ENCODE results near the gene PI4KA.
A peak's percentile ranks its signal among the peaks of the same experiment; 100 is the strongest.
"Not testable (repeated sequence)": the region's sequence is repeated elsewhere in the genome, so short reads cannot be mapped to it uniquely, and the experiment has no call there.

PI4KA gene

DNA sequence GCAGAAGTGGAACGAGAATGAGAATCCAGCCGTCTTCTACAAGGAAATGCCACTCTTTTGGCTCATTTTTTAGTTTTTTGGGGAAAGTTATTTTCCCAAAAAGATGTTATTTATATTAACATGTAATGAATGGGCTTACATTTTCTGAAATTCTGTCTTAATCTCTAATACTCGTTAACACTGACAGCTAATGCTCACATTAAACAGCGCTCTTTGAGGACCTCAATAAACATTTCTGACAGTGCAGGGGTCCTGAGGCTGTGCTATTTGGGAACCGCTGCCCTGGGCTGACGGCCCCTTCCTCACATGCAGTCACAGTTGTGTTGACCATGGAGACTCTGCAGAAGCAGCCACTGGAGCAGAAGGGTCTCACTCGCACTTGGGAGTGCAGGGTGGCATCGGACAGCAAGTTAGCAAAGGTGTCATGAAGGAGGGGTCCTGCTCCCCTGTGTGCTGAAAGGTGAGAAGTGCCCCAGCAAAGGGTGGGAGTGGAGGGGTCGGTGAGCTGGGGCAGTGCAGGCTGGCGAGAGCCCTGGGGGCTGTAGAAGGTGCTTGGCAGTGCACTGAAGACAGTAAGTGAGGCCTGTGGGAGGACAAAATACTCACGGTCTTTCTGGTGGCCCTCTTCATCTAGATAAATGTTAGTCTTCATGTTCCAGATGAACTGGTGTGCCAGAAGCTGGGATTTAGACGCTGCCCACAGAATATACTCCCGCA is 137.8 kb downstream of the PI4KA start:
- DNase-seq, result no peak

DNA sequence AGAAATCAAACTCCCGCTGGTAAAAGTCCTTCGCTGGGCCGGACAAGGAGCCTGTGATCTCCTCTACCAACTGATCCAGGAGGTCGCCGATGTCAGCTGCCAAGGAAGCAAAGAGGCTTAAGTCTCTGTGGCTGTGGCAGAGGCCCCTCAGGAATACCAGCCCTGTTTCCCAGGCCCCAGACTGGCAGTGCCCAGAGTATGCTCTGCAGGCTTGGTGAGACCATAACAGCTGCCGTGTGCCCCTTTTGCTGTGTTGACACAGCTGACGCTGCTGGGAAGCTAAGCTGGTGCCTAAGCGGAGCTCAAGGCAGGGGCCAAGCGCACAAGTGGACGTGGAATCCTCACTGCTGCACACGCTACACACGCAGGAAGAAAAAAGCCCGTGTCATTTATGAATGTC is 139.9 kb downstream of the PI4KA start:
- DNase-seq, result not testable (repeated sequence)

DNA sequence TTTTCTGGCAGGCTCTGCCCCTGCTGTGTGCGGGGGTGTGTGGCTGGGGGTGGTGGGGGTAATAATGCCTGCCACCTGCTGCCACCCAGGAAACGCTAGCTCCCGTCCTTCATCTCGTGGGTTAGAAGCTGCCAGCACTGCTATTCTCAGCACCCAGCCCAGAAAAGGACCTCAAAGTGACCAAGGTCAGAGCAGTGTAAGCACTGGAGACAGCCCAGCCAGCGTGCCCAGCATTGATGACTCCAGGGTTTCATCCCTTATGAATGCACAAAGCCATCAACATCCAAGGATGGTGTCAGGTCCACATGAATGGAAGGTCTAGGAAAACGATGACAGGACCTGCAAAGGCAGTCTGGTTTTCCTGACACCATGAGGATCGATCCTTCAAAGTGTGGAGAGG is 140.6 kb downstream of the PI4KA start:
- not testable (repeated sequence) for DNase-seq

DNA sequence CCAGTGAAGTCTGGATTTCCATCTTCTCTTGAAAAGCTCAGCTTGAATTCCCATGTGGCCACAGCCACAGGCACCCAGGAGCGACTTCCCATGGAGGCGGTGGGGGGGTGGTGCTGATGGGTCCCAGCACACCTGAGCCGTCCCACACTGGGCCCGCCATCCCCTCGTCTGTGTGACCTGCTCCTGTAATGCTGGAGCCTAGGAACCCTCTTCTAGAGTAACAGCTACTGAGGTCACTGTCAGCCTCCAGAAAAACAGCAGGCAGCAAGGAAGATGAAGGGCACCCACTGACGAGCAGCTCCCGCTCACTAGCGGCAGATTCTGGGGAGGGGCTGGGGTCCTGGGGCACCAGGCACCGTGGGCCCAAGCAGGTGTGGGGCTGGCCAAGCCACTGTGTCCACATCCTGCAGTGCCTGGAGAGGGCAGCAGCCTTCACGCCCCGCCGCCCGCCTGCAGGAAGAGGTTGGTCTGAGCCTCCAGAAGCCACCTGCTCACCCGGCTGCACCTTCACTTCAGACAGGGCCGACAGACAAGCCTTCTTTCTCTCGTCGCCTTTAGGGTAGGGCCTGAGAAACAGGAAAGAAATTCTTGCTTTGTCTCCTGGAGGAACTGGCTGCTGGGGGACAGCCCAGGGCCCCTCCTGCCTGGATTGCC is 141.3 kb downstream of the PI4KA start:
- DNase-seq, result not testable (repeated sequence)

DNA sequence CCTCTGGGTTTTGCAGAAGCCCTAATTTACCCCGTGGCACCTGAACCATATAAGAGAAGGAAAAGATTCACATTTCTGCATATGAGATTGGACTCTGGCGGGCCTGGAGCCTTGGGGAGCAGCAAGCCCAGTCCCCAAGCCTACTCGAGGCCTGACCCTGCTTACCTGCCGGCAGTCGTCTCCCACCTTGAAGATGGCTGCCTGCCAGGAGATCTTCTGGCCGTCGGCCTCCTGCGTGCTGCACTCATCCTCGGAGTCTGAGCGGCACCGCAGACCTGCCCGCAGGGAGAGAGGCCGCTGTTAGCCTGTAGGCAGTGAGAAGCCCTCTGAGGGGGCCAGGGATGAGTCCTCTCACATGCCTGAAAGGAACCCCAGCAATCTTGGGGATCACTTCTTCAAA is 145.5 kb downstream of the PI4KA start:
- DNase-seq, result not testable (repeated sequence)

DNA sequence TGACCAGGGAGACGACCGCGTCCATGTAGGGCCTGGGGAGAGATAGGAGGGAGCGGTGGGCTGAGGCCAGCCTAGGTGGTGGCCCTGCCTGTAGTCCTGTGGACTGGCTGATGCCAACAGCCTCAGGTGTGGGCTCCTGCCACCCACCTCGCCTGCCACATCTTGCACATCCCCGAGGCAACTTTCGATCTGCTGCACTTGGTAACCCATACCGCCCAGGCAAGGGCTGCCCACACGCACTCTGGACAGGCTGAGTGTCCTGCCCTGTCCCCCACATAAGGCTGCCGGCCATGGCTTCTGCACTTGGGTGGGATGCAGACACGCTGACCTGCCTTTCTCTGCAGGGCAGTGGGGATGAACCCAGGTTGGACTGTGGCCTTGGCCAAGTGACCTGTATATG is 148.6 kb downstream of the PI4KA start:
- not testable (repeated sequence) for DNase-seq

DNA sequence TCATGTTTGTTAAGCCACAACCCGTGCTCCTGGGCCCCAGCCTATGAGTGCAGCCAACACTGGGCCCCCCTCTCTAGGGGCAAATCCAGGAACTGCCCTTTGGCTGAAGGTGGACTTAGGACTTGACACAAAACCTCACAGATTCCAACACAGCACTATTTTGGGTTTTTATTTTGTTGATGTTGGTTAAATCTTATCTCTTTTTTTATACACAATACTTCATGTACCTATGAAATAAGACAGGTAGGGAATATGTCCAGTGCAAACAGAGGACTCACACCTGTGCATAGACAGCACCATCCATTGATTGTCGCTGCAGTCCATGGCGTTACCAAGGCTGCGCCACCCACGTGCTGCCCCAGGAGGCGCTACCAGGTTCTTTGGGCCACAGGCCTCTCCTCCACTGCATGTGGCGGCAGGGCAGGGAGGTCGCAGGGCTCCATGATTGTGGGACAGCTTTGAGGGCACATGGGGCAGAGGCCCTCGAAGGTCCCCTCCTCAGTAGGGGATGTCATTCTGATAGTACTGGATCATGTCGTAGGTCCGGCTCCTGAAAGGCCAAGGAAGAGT is 151.0 kb downstream of the PI4KA start:
- DNase-seq, result not testable (repeated sequence)

DNA sequence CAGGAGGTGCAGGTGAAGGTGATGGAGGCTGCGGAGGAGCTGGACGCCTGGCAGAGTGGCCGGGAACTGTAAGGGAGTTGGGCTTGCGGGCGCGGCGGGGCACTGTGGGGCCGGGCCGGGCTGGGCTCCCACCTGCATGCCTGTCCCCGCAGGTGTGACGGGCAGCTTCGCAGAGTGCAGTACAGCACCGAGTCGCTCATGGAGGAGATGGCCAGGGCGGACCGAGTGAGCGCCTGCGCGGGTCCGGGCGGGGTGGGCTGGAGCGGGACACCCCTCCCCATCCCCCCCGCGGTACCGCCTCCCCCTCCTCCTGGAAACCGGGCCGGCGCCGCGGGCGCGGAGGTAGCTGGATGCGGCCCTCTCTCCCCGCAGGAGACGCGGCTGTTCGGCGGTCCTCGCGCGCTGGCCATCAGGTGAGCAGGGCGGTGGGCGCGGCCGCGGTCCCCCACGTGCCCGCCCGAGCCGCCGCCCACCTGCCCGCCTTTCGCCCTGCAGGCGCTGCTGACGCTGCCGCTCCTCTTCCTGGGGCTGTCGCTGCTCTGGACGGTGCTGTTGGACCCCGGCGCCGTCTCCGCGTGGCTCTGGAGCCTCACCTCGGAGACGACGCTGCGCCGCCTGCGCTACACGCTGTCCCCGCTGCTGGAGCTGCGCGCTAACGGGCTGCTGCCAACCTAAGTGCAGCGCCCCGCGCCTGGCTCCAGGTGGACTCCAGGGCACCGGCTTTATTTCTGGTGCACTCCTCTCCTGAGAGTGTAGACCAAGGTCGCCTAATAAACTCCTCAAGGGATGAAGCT is 154.6 kb downstream of the PI4KA start:
- not testable (repeated sequence) for DNase-seq

DNA sequence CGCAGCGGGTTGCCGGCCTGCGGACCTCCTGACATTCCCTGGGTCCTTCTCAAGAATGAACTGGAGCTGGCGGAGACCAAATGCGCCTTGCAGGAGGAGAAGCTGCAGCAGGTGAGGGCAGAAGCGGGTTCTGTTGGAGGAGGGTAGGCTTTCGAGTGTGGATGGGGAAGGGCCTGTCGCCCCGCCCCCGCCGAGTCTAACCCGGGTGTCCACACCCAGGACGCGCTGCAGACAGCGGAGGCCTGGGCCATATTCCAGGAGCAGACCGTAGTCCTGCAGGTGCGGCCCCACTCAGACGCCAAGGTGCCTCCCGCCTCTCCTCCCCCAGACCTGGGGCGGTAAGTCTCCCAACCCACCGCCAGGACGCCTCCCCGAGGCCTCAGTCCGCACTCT is 155.2 kb downstream of the PI4KA start:
- DNase-seq, result not testable (repeated sequence)

DNA sequence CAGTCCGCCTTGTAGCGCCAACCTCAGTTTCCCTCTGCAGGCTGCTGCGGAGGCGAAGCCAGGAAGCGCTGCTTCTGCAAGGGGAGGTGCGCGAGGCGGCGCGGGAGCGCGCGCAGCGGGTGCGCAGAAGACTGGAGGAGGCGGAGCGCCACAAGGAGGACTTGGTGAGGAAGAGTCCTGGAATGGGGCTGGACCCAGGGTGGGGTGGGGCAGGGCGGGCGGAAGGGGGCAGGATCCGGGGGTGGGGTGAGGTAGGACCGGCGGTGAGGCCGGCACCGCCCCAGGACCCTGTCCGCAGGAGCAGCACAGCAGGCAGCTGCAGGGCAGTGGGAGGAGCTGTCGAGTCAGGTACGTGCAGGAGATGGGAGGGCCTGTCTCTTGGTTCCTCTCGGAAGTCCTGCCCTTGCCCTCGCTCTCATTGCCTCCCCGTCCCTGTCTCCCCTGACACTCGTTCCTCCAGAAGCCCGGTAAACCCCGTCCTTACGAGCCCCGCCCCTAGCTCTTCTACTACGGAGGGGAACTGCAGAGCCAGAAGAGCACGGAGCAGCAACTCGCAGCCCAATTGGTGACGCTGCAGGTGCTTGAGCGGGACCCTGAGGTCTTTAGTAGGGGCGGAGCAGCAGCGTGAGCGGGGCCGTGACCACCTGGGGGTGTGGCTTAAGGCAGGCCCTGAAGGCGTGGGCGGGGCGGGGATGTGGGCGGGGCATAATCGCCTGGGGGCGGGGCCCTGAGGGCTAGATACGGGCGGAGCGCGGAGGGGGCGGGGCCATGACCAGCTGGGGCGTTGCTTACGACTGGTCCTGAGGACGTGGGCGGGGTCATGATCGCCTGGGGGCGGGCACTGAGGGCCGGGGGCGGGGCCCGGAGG is 155.8 kb downstream of the PI4KA start:
- peak; percentile 96 for DNase-seq

DNA sequence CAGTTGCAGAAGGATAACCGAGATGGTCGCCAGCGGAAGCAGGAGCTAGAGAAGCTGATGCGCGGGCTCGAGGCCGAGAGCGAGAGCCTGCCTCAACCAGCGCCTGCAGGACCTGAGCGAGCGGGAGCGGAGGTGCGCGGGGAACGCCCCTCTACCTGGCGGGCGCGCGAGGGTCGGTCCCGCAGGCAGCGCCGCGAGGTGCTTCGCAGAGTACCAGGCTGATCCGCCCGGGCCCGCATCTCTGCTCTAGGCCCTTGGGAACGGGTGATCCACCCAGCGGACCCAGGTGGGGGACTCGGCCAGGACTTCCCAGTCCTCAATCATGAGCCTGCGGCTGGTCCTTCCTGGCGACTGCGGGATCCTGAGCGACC is 156.5 kb downstream of the PI4KA start:
- DNase-seq, result not testable (repeated sequence)

DNA sequence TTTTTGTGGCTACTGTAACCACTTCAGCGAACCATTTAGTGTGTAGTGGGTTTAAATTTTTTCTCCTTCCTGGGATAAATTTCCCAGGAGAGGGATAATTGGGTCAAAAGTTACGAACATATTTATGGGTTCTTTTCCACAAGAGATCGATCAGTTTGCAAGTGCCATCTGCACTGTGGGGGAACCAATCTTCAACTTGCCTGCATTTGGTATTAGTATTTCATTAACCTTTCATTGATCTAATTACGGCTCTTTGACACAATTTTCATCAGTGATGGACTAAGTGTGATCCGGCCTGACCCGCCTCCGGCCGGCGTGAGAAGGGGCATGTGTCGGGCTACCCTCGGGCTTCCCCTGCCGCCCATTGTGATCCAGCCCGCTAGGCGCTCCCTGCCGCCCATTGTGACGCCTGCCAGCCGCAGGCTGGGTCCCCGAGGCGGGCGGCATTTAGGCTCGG is 156.9 kb downstream of the PI4KA start:
- not testable (repeated sequence) for DNase-seq

DNA sequence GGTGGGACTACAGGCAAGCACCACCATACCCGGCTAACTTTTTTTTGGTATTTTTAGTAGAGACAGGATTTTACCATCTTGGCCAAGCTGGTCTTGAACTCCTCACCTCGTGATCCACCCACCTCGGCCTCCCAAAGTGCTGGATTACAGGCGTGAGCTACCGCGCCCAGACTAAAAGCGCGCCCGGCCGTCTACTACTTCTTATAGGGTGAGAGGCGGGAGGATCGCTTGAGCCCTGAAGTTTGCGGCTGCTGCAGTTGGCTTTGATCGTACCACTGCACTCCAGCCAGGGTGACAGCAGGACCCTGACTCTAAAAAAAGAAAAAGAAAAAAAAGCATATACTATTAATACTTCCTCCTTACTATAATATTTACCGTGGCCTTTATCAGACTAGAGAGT is 158.3 kb downstream of the PI4KA start:
- DNase-seq, result not testable (repeated sequence)

DNA sequence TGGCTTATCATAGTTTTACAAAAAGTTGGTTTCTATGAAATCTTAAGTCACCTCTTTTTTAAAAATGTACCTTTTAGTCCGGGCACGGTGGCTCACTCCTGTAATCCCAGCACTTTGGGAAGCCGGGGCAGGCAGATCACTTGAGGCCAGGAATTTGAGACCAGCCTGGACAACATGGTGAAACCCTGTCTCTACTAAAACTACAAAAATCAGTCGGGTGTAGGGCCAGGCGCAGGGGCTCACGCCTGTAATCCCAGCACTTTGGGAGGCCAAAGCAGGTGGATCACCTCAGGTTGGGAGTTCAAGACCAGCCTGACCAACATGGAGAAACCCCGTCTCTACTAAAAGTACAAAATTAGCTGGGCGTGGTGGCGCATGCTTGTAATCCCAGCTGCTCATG is 158.8 kb downstream of the PI4KA start:
- DNase-seq, result not testable (repeated sequence)

DNA sequence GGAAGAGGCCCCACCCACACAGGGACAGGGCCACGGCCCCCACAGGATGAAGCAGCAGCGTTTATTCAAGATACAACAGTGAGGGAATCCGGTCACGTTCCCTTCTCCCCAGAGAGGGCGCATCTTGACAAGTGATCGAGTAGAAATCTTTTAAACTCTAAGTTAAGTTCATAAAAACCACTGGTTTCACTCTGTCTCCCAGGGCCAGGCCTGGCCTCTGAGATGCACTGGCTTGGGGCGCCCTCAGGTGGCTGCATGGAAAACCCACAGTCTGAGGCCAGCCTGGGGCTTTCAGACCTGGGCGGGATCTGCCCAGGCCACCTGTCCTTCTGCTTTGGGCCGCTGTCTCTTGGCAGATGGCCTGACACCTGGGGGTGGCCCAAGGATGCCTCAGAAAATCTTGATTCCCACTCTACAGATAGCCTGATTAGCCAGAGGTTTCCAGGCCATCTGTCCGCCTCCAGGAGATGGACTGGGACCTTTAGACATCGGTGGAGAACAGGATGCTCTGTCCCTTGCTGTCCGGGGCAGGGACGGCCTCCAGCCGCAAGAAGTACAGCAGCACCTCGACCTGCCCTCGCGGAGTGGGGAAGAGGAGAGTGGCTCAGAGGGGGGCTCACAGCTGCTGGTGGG is 161.0 kb downstream of the PI4KA start:
- DNase-seq, result peak; percentile 87

DNA sequence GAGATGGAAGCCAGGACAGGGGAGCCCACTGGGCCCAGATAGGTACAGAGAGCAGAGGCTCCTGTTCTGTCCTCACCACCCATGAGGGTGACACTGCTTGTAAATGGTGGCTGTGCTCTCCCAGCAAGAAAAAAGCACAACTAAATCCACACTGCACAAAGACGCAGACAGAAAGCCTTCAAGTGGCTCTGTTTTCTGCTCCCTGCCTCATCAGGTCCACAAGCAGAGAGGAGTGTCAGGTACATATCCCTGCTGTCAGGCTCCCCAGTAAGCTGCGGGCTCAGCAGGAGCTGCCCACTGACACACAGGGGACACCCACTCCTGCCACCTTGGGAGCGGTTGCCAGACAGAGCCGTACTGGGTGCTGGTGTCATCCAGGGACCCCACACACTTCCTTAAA is 162.6 kb downstream of the PI4KA start:
- DNase-seq, result not testable (repeated sequence)

DNA sequence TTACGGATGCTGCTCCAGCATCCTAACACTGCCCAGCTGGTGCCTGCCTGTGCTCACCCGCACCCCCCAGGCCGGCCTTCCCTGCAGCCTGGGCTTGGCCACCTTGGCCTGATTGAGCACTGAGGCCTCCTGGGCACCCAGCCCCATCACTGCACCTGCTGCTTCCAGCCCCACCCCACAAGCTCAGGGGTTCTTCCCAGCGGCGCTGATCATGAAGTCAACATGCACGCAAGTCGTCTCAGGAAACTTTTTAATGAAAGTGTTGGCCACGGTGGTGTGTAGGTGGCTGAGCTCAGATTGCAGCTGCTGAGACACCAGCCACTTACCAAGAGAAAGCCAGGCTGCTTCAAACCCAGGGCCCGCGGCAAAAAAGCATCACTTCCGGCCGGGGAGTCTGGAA is 163.4 kb downstream of the PI4KA start:
- DNase-seq, result not testable (repeated sequence)

DNA sequence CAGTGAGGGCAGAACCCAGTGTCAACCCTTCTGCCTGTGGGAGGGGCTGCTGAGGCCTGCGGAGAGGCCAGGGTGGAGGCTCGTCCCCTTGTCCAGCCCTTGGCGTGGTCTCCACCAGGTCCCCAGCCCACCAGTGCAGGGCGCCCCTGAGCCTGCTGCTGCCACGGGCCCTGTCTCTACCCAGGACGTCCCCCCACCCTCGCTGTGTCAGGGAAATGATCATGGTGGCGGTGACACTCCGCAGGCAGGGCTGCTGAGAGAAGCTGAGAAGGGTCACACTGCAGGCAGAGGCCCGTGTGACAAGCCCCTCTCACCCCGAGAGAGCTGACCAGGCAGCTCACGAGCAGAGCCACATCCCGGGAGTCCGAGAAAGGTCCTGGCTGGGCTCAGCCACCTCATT is 164.4 kb downstream of the PI4KA start:
- DNase-seq, result not testable (repeated sequence)

DNA sequence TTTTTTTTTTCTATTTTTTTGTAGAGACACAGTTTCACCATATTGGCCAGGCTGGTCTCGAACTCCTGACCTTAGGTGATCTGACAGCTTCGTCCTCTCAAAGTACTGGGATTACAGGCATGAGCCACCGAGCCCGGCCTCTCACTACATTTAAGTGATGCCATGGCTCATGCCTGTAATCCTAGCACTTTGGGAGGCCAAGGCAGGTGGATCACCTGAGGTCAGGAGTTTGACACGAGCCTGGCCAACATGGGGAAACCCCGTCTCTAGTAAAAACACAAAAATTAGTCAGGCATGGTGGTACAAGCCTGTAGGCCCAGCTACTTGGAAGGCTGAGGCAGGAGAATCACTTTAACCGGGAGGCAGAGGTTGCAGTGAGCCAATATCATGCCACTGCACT is 165.7 kb downstream of the PI4KA start:
- not testable (repeated sequence) for DNase-seq

DNA sequence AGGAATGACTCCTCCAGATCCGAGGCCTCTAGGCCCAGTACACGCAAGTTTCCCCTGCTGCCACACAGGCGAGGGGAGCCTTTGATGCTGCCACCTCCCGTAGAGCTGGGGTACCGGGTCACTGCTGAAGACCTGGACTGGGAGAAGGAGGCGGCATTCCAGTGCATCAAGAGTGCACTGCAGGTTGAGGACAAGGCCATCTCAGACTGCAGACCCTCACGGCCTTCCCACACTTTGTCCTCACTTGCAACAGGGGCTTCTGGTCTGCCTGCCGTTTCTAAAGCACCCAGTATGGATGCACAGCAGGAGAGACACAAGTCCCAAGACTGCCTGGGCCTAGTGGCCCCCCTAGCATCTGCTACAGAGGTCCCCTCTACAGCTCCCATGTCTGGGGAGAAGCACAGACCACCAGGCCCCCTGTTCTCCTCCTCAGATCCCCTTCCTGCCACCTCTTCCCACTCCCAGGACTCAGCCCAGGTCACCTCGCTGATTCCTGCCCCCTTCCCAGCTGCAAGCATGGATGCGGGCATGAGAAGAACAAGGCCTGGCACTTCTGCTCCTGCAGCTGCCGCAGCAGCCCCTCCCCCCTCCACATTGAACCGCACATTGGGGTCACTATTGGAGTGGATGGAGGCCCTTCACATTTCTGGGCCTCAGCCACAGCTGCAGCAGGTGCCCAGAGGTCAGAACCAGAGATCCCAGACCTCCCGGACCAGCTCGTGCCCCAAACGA is 167.9 kb downstream of the PI4KA start:
- not testable (repeated sequence) for DNase-seq
